Body of pancreas (tissue), 4 donors: ENCODE data around the gene KIF16B. TPM values are rescaled to one million over a fixed set of nuclear protein-coding genes. Genes with fewer than 3 reads are reported as not detected.
A peak's percentile ranks its signal among the peaks of the same experiment; 100 is the strongest.

Experiments
- ATAC-seq: fragments of 150-250 bp; one replicate; pipeline ENCODE4 v1.9.1; 2016
- DNase-seq, 4 donors: peaks; one replicate each; pipeline ENCODE4 v3.0.0-alpha.2; 2019
- H3K27ac ChIP-seq, 4 donors: fragments of 200-600 bp; sonication (generic); 1 replicate in 3 of 4; 2 replicates in 1 of 4; pipeline versions ENCODE4 v1.5.1 to v1.6.1; 2016 to 2019; ENCODE audit warnings: mild to moderate bottlenecking in 1 of 4, mixed read lengths in 1 of 4, moderate library complexity in 1 of 4
- H3K27me3 ChIP-seq, 2 donors: fragments of 200-600 bp; sonication (generic); one replicate each; pipeline ENCODE4 v1.6.0; 2016; ENCODE audit warnings: mild to moderate bottlenecking in 1 of 2
- H3K36me3 ChIP-seq, 2 donors: fragments of 200-600 bp; sonication (generic); replicated peaks in 1 of 2; 2 replicates each; pipeline ENCODE4 v1.5.1; 2016; ENCODE audit warnings: low read depth in 2 of 2; ENCODE audit not compliant: insufficient read depth in 1 of 2
- H3K4me1 ChIP-seq: fragments of 200-600 bp; sonication (generic); one replicate; pipeline ENCODE4 v1.6.0; 2016
- H3K4me3 ChIP-seq, 2 donors: fragments of 200-600 bp; sonication (generic); 1 replicate in 1 of 2; 2 replicates in 1 of 2; pipeline ENCODE4 v1.5.1; 2016 to 2019
- H3K9me3 ChIP-seq, 3 donors: fragments of 200-600 bp; sonication (generic); 1 replicate in 2 of 3; 2 replicates in 1 of 3; pipeline ENCODE4 v1.5.1; 2016
- POLR2A ChIP-seq, 3 donors: fragments of 450-650 bp; IDR thresholded peaks; one replicate each; pipeline ENCODE4 v1.6.1; 2016; ENCODE audit warnings: antibody characterized with exemption in 3 of 3, mild to moderate bottlenecking in 2 of 3
- WGBS, 2 donors: methylation state at CpG; one replicate each; pipeline ENCODE4 v1.1.5; 2017; 5-methylcytosine and 5-hydroxymethylcytosine counted together
- intact Hi-C: fragments of 100-400 bp; cut with DNase I; formaldehyde crosslinking; loops from one replicate; pipeline ENCODE4 v1.15.1; 2023
- total RNA-seq, 2 donors: library from RNA; depleted of rRNA; stranded (reverse); fragments of >200 nt; gene quantifications; one replicate each; pipeline ENCODE4 v1.1.0, GENCODE V29; 2016
- TF ChIP-seq, protein P1 (sequence below), 7 experiments: fragments of 450-650 bp in 4 of 7; fragments of 200-600 bp in 3 of 7; sonication (generic) in 3 of 7; IDR thresholded peaks; one replicate each; pipeline ENCODE4 v1.5.1; 2016 to 2019; ENCODE audit warnings: antibody characterized with exemption in 7 of 7

Gene KIF16B
- total RNA-seq, 2 donors from 2014 or later: 13.7 to 55.0 TPM

- peak in 2 of 4 donors; percentile 17 to 30 for DNase-seq
- intact Hi-C loops: no loop called here
- Histone ChIP-seq H3K4me1 (peaks cover 5% of the 10 kb centered on the region), H3K9me3 (no peaks in the 10 kb centered on the region), H3K36me3 (no peaks in the 10 kb centered on the region), H3K27me3 (no peaks in the 10 kb centered on the region), H3K27ac (no peak overlapping the region), H3K4me3 (no peak overlapping the region)
- TF ChIP-seq POLR2A (IDR thresholded peaks at IDR 0.05): no peak
- TF ChIP-seq, protein P1, sequence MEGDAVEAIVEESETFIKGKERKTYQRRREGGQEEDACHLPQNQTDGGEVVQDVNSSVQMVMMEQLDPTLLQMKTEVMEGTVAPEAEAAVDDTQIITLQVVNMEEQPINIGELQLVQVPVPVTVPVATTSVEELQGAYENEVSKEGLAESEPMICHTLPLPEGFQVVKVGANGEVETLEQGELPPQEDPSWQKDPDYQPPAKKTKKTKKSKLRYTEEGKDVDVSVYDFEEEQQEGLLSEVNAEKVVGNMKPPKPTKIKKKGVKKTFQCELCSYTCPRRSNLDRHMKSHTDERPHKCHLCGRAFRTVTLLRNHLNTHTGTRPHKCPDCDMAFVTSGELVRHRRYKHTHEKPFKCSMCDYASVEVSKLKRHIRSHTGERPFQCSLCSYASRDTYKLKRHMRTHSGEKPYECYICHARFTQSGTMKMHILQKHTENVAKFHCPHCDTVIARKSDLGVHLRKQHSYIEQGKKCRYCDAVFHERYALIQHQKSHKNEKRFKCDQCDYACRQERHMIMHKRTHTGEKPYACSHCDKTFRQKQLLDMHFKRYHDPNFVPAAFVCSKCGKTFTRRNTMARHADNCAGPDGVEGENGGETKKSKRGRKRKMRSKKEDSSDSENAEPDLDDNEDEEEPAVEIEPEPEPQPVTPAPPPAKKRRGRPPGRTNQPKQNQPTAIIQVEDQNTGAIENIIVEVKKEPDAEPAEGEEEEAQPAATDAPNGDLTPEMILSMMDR (IDR thresholded peaks at IDR 0.05): no peak
- ATAC-seq: no peak
- WGBS, 2 donors: 54 to 55% methylated on average over 5 of the region's 5 CpGs
These were observed 110.5 kb downstream of the KIF16B start for GRCh38 chr20:16462711-16463110.

DNA sequence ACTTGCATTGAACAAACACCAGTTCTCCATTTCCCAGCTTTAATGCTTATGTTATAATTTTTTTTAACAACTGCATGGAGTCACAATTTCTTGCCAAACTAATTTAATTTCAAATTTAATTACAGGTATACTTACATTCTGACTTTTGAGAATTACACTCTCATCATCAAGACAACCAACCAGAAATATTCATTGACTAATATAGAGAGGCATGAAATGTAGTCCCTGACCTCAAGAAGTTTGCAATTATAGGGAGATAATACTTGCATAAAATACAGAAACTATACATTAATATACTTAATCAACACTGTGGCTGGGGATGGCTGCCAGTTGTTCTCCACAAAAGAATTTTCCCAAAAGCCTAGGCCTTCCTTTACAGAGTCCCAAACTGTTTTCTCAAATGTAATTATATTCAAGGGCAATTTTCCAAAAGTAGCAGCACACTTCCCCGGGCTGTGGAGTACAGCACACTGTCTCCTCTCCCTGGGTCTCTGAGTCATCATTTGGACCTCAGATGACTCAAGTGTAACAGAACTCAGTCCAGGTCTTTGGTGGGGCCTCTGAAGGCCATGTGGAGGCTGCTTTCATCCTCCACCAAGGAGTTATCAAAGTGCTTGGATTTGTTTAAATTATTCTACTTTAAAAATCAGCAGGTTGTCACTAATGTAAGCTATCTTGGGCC is 114.1 kb downstream of the KIF16B start:
- no peak for TF ChIP-seq POLR2A (IDR thresholded peaks at IDR 0.05)
- TF ChIP-seq, protein P1 (IDR thresholded peaks at IDR 0.05): no peak
- Histone ChIP-seq H3K4me3 (no peak overlapping the region), H3K36me3 (no peaks in the 10 kb centered on the region), H3K27ac (no peak overlapping the region), H3K27me3 (no peaks in the 10 kb centered on the region), H3K9me3 (no peaks in the 10 kb centered on the region), H3K4me1 (peaks cover 5% of the 10 kb centered on the region)
- intact Hi-C loops: no loop called here
- DNase-seq (peak in 3 of 4 donors; percentile 5 to 49 (median 38)), ATAC-seq (peak; percentile 42)
- 17 to 19% methylated on average over 1 of the region's 1 CpG for WGBS, 2 donors

- H3K27me3 ChIP-seq: no peaks in the 10 kb centered on the region
- no peak for TF ChIP-seq POLR2A (IDR thresholded peaks at IDR 0.05)
- TF ChIP-seq, protein P1 (IDR thresholded peaks at IDR 0.05): no peak
- ATAC-seq (no peak), DNase-seq (no peak)
- no peaks in the 10 kb centered on the region for H3K36me3 ChIP-seq
- peaks cover 5% of the 10 kb centered on the region for H3K4me1 ChIP-seq
- WGBS, 2 donors: 88 to 89% methylated on average over 5 of the region's 5 CpGs
- no peaks in the 10 kb centered on the region for H3K9me3 ChIP-seq
- intact Hi-C loops: no loop called here
- H3K4me3 ChIP-seq: no peak overlapping the region
- no peak overlapping the region for H3K27ac ChIP-seq
These were observed 115.7 kb downstream of the KIF16B start for GRCh38 chr20:16457514-16457913.

GRCh38 chr20:16455324-16455723 is 117.9 kb downstream of the KIF16B start:
- Histone ChIP-seq H3K4me3 (no peak overlapping the region), H3K36me3 (no peaks in the 10 kb centered on the region), H3K27ac (no peak overlapping the region), H3K9me3 (no peaks in the 10 kb centered on the region), H3K27me3 (no peaks in the 10 kb centered on the region), H3K4me1 (peaks cover 5% of the 10 kb centered on the region)
- 59 to 60% methylated on average over 1 of the region's 1 CpG for WGBS, 2 donors
- DNase-seq: no peak
- ATAC-seq: no peak
- intact Hi-C loops: no loop called here
- TF ChIP-seq, protein P1 (IDR thresholded peaks at IDR 0.05): no peak
- TF ChIP-seq POLR2A (IDR thresholded peaks at IDR 0.05): no peak

- Histone ChIP-seq H3K27me3 (no peaks in the 10 kb centered on the region), H3K9me3 (no peaks in the 10 kb centered on the region), H3K27ac (no peak overlapping the region), H3K4me3 (no peak overlapping the region), H3K4me1 (no peaks in the 10 kb centered on the region), H3K36me3 (no peaks in the 10 kb centered on the region)
- peak in 1 of 3 donors; percentile 31 for TF ChIP-seq POLR2A (IDR thresholded peaks at IDR 0.05)
- TF ChIP-seq, protein P1 (IDR thresholded peaks at IDR 0.05): no peak
- ATAC-seq: no peak
- intact Hi-C loops: no loop called here
- peak in 1 of 4 donors; percentile 14 for DNase-seq
- WGBS, 2 donors: 60 to 71% methylated on average over 1 of the region's 1 CpG
These were observed 121.3 kb downstream of the KIF16B start for GRCh38 chr20:16451982-16452381.
